Naive thymus-derived CD8-positive, alpha-beta T cell (primary cell): Measurements from ENCODE around the gene ZNF304. TPM values are rescaled to one million over a fixed set of nuclear protein-coding genes. Genes with fewer than 3 reads are reported as not detected.

ENCODE experiments used
- ATAC-seq, 2 donors: fragments of 150-1000 bp; cut with Tn5 transposase in 1 of 2; sonication (Bioruptor Pico), chemical (Tn5 transposase) in 1 of 2; 1 replicate in 1 of 2; 2 replicates in 1 of 2; pipeline ENCODE4 v1.10.0; 2021; ENCODE audit warnings: mild to moderate bottlenecking in 2 of 2, moderate library complexity in 2 of 2
- POLR2A ChIA-PET: fragments of 350-600 bp; sonication (Branson Sonifier 250); formaldehyde crosslinking; loops from one replicate; lab custom pipeline; 2021; ENCODE audit warnings: antibody characterized with exemption; lab: Charles Lee
- DNase-seq, 10 donors: peaks; one replicate each; pipeline versions ENCODE4 v3.0.0 to v3.0.0-alpha.2; 2020 to 2022
- H3K27ac Mint-ChIP-seq, 10 donors: one replicate each; pipeline ENCODE4 v1.8.0; 2020 to 2022; ENCODE audit warnings: mild to moderate bottlenecking in 10 of 10, mixed read lengths in 10 of 10, moderate library complexity in 4 of 10, inconsistent platforms in 1 of 10
- H3K27me3 Mint-ChIP-seq, 5 donors: one replicate each; pipeline ENCODE4 v1.8.0; 2021 to 2022; ENCODE audit warnings: mixed read lengths in 5 of 5
- H3K36me3 Mint-ChIP-seq, 3 donors: one replicate each; pipeline ENCODE4 v1.8.0; 2020 to 2022; ENCODE audit warnings: mixed read lengths in 3 of 3, mild to moderate bottlenecking in 2 of 3, inconsistent platforms in 1 of 3
- H3K4me1 Mint-ChIP-seq, 4 donors: one replicate each; pipeline ENCODE4 v1.8.0; 2021 to 2022; ENCODE audit warnings: mixed read lengths in 4 of 4
- H3K4me3 Mint-ChIP-seq, 10 donors: one replicate each; pipeline ENCODE4 v1.8.0; 2020 to 2022; ENCODE audit warnings: mild to moderate bottlenecking in 10 of 10, mixed read lengths in 10 of 10, moderate library complexity in 6 of 10, inconsistent platforms in 1 of 10
- H3K9me3 Mint-ChIP-seq, 9 donors: one replicate each; pipeline ENCODE4 v1.8.0; 2020 to 2022; ENCODE audit warnings: mixed read lengths in 9 of 9, mild to moderate bottlenecking in 3 of 9, inconsistent platforms in 1 of 9, moderate library complexity in 1 of 9
- polyA plus RNA-seq, 3 donors: library from polyadenylated mRNA; unstranded; fragments of 300-500 nt; fragmentation: Illumina TruSeq; gene quantifications; one replicate each; pipeline ENCODE4 v1.2.3, GENCODE V29; 2021
- total RNA-seq, 8 experiments: library from RNA in 2 of 8; stranded (reverse) in 2 of 8; gene quantifications; one replicate each; pipeline ENCODE4 v1.2.3 and lab custom pipeline; 2021 to 2026

The ZNF304 gene
- 10 to 100 TPM; 17.2 TPM for total RNA-seq
- polyA plus RNA-seq, result 1 to 10 TPM; 1.5 to 3.3 (median 1.7) TPM
- 16.1 to 34.5 (median 24.3) reads per million in 6 experiments for total RNA-seq (lab: John Stamatoyannopoulos, UW)

GRCh38 chr19:57350877-57351805 is at the start of gene ZNF304:
ZNF304 (plus strand) TSS chr19:57351271; CDS start chr19:57351665, 394 bp downstream.
- ATAC-seq, result peak; percentile 99
- H3K27ac Mint-ChIP-seq, result peak within 1 kb of the TSS; percentile 83 to 98 (median 96)
- peaks cover 0 to 9% (median 0%) of the 10 kb centered on the region in 5 donors for H3K27me3 Mint-ChIP-seq
- peaks cover 52 to 64% (median 53%) of the 10 kb centered on the region in 3 donors for H3K36me3 Mint-ChIP-seq
- H3K4me1 Mint-ChIP-seq, result peaks cover 28 to 34% (median 33%) of the 10 kb centered on the region in 4 donors
- H3K9me3 Mint-ChIP-seq, result peaks cover 20 to 80% (median 39%) of the 10 kb centered on the region in 9 donors
- peak; percentile 57 to 89 (median 79) for DNase-seq
- H3K4me3 Mint-ChIP-seq, result peak within 1 kb of the TSS; percentile 93 to 98 (median 96)
- POLR2A ChIA-PET, result interaction anchor here (0.5 to 2.3 kb wide), 10 partner anchors 10 to 651 kb away, joined by 3 to 10 read pairs (median 4); partner anchors contain the start of genes TRAPPC2B, ZNF154, ZNF460 and ZNF547

GRCh38 chr19:57302020-57302465 is 49.0 kb upstream of the ZNF304 start:
- Mint-ChIP-seq H3K4me3 (no peak overlapping the region), H3K9me3 (peaks cover 10 to 82% (median 27%) of the 10 kb centered on the region in 9 donors), H3K4me1 (peaks cover 6 to 12% (median 9%) of the 10 kb centered on the region in 4 donors), H3K27ac (no peak overlapping the region), H3K27me3 (no peaks in the 10 kb centered on the region), H3K36me3 (peaks cover 37 to 77% (median 75%) of the 10 kb centered on the region in 3 donors)
- DNase-seq (no peak), ATAC-seq (no peak)
- POLR2A ChIA-PET, result interaction anchor here (1.0 to 1.2 kb wide), 2 partner anchors 18 to 61 kb away, joined by 3 to 4 read pairs; partner anchors contain the start of genes ZNF543 and ZNF805

- ATAC-seq (no peak), DNase-seq (no peak)
- Mint-ChIP-seq H3K27me3 (no peaks in the 10 kb centered on the region), H3K4me3 (peak overlapping the region in 1 of 10 donors; percentile 10), H3K4me1 (peaks cover 5 to 12% (median 7%) of the 10 kb centered on the region in 4 donors), H3K36me3 (peaks cover 29 to 70% (median 68%) of the 10 kb centered on the region in 3 donors), H3K27ac (peak overlapping the region in 1 of 10 donors; percentile 25), H3K9me3 (peaks cover 6 to 75% (median 22%) of the 10 kb centered on the region in 9 donors)
- POLR2A ChIA-PET, result interaction anchor here (1.0 to 1.2 kb wide), 3 partner anchors 15 to 62 kb away, joined by 3 to 4 read pairs (median 3); partner anchors contain the start of genes ZNF543 and ZNF805
Measured at GRCh38 chr19:57302727-57303401, 48.2 kb upstream of the ZNF304 start.

DNA sequence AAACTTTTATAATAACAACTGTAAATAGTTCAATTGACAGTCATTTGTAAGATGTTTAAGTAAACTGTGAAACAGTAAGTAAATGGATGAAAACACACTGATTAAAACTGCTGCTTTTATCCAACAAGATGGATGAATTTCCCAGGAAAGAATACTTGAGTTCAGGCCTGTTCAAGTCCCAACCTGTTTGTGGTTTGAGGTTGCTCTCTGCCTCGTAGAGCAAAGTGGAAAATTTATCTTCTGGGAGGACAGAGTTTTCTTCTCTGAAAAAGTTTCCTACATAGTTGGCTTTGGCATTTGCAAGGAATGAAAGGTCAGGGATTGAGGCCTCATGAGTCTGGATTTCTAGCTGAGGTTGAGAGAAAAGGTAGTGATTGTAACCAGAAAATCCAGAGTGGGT is 46.0 kb upstream of the ZNF304 start:
- Mint-ChIP-seq H3K27me3 (no peaks in the 10 kb centered on the region), H3K4me1 (peaks cover 0 to 8% (median 3%) of the 10 kb centered on the region in 4 donors), H3K4me3 (no peak overlapping the region), H3K9me3 (peaks cover 0 to 69% (median 20%) of the 10 kb centered on the region in 9 donors), H3K36me3 (peaks cover 18 to 55% (median 47%) of the 10 kb centered on the region in 3 donors), H3K27ac (no peak overlapping the region)
- POLR2A ChIA-PET, result no interaction called here
- ATAC-seq, result no peak
- no peak for DNase-seq

GRCh38 chr19:57308514-57308913 is 42.6 kb upstream of the ZNF304 start:
- peaks cover 15 to 28% (median 18%) of the 10 kb centered on the region in 3 donors for H3K36me3 Mint-ChIP-seq
- H3K4me3 Mint-ChIP-seq, result no peak overlapping the region
- POLR2A ChIA-PET, result interaction anchor here (0.5 kb wide), 2 partner anchors 10 to 640 kb away, joined by 3 to 4 read pairs; no protein-coding TSS in a partner anchor
- peaks cover 0 to 3% (median 2%) of the 10 kb centered on the region in 4 donors for H3K4me1 Mint-ChIP-seq
- peaks cover 0 to 69% (median 18%) of the 10 kb centered on the region in 9 donors for H3K9me3 Mint-ChIP-seq
- ATAC-seq (no peak), DNase-seq (no peak)
- H3K27me3 Mint-ChIP-seq, result no peaks in the 10 kb centered on the region
- no peak overlapping the region for H3K27ac Mint-ChIP-seq

DNA sequence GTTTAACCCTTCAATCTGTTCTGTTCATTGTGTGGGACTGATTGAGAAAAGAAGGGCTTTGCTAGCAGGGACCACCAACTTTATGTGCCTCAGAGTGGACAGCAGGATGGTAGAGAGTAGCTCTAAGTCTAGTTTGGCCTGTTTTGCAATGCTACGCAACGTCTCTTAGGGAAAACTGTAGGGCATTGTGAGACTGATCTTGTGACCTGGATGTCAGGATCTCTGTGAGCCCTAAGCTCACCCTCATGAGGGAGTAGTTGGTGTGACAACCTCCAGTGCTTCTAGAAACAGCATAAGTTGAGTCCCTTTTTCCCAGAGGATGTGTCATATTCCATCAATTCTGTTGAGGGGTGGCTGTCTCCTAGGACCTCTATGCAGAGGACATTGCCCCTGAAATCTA is 40.3 kb upstream of the ZNF304 start:
- no peak overlapping the region for H3K4me3 Mint-ChIP-seq
- peaks cover 0 to 3% (median 1%) of the 10 kb centered on the region in 4 donors for H3K4me1 Mint-ChIP-seq
- peaks cover 6 to 18% (median 11%) of the 10 kb centered on the region in 5 donors for H3K27me3 Mint-ChIP-seq
- H3K9me3 Mint-ChIP-seq, result peaks cover 2 to 72% (median 37%) of the 10 kb centered on the region in 9 donors
- H3K27ac Mint-ChIP-seq, result no peak overlapping the region
- POLR2A ChIA-PET, result interaction anchor here (0.6 kb wide), 1 partner anchor 27 kb away, joined by 4 read pairs; no protein-coding TSS in a partner anchor
- no peak for ATAC-seq
- peaks cover 3 to 25% (median 18%) of the 10 kb centered on the region in 3 donors for H3K36me3 Mint-ChIP-seq
- DNase-seq, result no peak

DNA sequence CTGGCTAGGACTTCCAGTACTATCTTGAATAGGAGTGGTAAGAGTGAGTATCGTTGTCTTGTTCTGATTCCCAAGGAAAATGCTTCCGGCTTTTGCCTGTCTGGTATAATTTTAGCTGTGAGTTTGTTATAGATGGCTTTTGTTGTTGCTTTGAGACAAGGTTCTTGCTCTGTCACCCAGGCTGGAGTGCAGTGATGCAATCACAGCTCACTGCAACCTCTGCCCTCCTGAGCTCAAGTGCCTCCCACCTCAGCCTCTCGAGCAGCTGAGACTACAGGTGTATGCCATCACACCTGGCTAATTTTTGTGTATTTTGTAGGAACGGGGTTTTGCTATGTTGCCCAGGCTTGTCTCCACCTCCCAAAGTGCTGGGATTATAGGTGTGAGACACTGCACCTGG is 36.9 kb upstream of the ZNF304 start:
- Mint-ChIP-seq H3K4me1 (peaks cover 0 to 3% (median 1%) of the 10 kb centered on the region in 4 donors), H3K36me3 (peaks cover 2 to 31% (median 26%) of the 10 kb centered on the region in 3 donors), H3K27me3 (peaks cover 21 to 42% (median 30%) of the 10 kb centered on the region in 5 donors), H3K9me3 (peaks cover 17 to 78% (median 47%) of the 10 kb centered on the region in 9 donors), H3K4me3 (no peak overlapping the region), H3K27ac (no peak overlapping the region)
- POLR2A ChIA-PET, result no interaction called here
- no peak for ATAC-seq
- no peak for DNase-seq

DNA sequence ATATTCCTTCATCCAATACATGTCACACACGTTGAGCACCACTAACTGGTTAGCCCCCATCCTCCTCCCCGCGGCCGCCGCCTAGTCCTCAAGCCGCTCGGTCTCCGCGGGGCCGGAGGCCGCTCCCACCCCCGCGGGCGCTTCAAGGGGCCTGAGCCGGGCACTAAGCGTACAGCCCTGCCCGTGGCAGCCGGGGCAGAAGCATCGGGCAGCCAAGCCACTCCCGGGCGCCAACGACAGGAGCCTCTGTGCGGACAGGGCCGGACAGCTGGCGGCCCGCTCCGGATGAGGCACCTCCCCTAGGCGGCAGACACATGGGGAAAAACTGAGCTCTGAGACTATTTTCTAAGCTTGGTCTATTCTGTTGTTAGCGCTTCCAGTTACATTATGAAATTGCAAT is 33.6 kb upstream of the ZNF304 start:
- DNase-seq, result no peak
- ATAC-seq, result no peak
- Mint-ChIP-seq H3K4me1 (peaks cover 15 to 26% (median 26%) of the 10 kb centered on the region in 4 donors), H3K27ac (no peak overlapping the region), H3K36me3 (peaks cover 7 to 42% (median 39%) of the 10 kb centered on the region in 3 donors), H3K27me3 (peaks cover 21 to 42% (median 30%) of the 10 kb centered on the region in 5 donors), H3K4me3 (no peak overlapping the region), H3K9me3 (peaks cover 17 to 82% (median 54%) of the 10 kb centered on the region in 9 donors)
- POLR2A ChIA-PET, result no interaction called here

DNA sequence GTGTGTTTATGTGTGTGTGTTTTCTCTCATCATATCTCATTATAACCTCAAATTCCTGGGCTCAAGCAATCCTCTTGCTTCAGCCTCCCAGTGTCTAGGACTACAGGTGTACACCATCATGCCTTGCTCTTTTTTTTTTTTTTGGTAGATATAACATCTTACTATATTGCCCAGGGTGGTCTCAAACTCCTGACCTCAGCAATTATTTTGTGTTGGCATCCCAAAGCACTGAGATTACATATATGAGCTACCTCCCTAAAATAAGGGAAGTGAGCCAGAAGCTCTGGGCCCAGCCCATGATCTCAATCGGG is 31.2 kb upstream of the ZNF304 start:
- peaks cover 17 to 83% (median 42%) of the 10 kb centered on the region in 9 donors for H3K9me3 Mint-ChIP-seq
- POLR2A ChIA-PET, result interaction anchor here (0.5 to 1.1 kb wide), 2 partner anchors 17 to 739 kb away, joined by 3 to 6 read pairs; partner anchors contain the start of gene ZNF135
- H3K36me3 Mint-ChIP-seq, result peaks cover 29 to 56% (median 42%) of the 10 kb centered on the region in 3 donors
- peak overlapping the region; percentile 89 to 98 (median 95) for H3K4me3 Mint-ChIP-seq
- peaks cover 18 to 34% (median 24%) of the 10 kb centered on the region in 5 donors for H3K27me3 Mint-ChIP-seq
- peaks cover 15 to 32% (median 28%) of the 10 kb centered on the region in 4 donors for H3K4me1 Mint-ChIP-seq
- DNase-seq, result no peak
- peak overlapping the region; percentile 94 to 98 (median 98) for H3K27ac Mint-ChIP-seq
- peak in 1 of 2 donors; percentile 3 for ATAC-seq

DNA sequence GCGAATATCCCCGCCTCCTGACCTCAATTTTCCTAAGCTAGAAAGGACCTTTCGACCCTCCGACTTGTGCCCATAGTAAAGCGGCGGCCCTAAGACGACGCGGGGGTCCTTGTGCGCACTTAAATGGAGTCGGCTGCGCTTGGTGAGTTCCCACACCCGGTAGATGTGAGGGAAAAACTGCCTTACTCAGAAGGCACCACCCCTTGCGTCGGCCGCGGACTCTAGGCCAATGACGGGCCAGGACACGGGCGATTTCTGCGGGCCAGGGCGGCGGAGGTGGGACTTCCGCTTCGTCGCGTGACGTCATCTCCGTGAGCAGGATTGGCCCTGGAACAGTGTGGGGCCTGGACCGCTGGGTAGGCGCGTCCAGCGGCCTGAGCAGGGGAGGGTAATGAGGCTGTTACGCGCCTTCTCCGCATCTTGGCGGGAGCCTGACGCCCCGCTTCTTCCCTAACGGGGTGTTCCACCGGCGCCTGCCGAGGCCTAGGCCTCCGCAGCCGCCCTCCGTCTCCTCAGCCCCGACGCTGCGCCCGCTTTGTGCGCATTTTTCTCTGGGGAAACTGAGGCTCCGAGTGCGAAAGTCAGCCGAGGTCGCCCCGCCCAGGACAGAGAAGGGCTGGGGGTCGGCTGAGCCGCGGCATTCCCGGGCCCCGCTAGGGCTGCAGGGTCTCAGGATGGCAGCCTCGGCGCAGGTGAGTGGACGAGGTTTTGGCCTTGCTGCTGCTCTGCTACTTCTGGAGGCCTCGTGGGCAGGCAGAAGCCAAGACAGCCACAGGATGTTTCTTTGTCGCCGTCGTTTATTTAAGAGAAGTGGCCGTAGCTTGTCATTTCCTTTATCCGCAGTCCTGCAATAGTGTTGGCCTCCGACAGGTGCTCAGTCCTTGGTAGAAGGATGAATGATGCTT is 30.6 kb upstream of the ZNF304 start, which contains the start of gene ZNF543:
Gene ZNF543, plus strand, starts transcription at position 293 of the 905 bp plus-strand sequence. Its CDS starts 382 bp downstream, at position 675.
- Mint-ChIP-seq H3K9me3 (peaks cover 17 to 83% (median 41%) of the 10 kb centered on the region in 9 donors), H3K36me3 (peaks cover 35 to 57% (median 42%) of the 10 kb centered on the region in 3 donors)
- ATAC-seq, result peak; percentile 95 to 96

More for the DNA sequence above, 30.6 kb upstream of the ZNF304 start, which contains the start of gene ZNF543:
- peak within 1 kb of the TSS; percentile 89 to 98 (median 95) for H3K4me3 Mint-ChIP-seq
- H3K27ac Mint-ChIP-seq, result peak within 1 kb of the TSS; percentile 94 to 98 (median 98)
- POLR2A ChIA-PET, result interaction anchor here (0.5 to 1.1 kb wide), 3 partner anchors 18 to 738 kb away, joined by 3 to 6 read pairs (median 3); partner anchors contain the start of genes ZNF135 and ZNF304
- H3K4me1 Mint-ChIP-seq, result peaks cover 15 to 32% (median 28%) of the 10 kb centered on the region in 4 donors
- H3K27me3 Mint-ChIP-seq, result peaks cover 18 to 28% (median 21%) of the 10 kb centered on the region in 5 donors
- DNase-seq, result peak; percentile 80 to 96 (median 88)
